ENCODE results near the gene ATXN7.

ATXN7 gene

DNA sequence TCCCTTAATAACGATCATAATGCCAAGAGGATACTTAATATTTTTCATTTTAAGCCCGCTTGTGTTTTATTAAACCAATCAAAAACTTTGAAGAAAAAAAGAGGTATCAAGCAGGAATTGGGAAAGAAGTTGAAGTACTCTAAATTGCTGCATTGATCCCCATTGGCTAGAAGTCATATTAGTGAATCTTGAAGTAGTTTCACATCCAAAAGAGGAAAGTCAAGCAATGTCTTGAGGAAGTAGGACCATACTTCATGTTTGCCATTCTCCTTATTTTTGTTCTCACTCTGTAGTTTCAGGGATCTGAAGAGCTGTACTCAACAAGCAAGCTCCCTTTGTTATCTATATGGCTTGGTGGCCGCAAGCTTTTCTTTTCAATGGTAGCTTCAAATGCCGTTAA is 46.3 kb downstream of the ATXN7 start:
- TF ChIP-seq POLR2AphosphoS5 (IDR thresholded peaks at IDR 0.05; ENCODE audit: low read depth, low read length) (no peak), TAF1 (IDR thresholded peaks at IDR 0.05; ENCODE audit: borderline replicate concordance, insufficient read depth, low read length) (no peak), SIN3A (IDR thresholded peaks at IDR 0.05; ENCODE audit: borderline replicate concordance, insufficient read depth, low read length) (no peak), FOXP2 (optimal IDR thresholded peaks at IDR 0.05; ENCODE audit: borderline replicate concordance, extremely low read depth, extremely low read length, insufficient read depth) (no peak)
- TF ChIP-seq, protein P1, sequence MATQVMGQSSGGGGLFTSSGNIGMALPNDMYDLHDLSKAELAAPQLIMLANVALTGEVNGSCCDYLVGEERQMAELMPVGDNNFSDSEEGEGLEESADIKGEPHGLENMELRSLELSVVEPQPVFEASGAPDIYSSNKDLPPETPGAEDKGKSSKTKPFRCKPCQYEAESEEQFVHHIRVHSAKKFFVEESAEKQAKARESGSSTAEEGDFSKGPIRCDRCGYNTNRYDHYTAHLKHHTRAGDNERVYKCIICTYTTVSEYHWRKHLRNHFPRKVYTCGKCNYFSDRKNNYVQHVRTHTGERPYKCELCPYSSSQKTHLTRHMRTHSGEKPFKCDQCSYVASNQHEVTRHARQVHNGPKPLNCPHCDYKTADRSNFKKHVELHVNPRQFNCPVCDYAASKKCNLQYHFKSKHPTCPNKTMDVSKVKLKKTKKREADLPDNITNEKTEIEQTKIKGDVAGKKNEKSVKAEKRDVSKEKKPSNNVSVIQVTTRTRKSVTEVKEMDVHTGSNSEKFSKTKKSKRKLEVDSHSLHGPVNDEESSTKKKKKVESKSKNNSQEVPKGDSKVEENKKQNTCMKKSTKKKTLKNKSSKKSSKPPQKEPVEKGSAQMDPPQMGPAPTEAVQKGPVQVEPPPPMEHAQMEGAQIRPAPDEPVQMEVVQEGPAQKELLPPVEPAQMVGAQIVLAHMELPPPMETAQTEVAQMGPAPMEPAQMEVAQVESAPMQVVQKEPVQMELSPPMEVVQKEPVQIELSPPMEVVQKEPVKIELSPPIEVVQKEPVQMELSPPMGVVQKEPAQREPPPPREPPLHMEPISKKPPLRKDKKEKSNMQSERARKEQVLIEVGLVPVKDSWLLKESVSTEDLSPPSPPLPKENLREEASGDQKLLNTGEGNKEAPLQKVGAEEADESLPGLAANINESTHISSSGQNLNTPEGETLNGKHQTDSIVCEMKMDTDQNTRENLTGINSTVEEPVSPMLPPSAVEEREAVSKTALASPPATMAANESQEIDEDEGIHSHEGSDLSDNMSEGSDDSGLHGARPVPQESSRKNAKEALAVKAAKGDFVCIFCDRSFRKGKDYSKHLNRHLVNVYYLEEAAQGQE (IDR thresholded peaks at IDR 0.05; ENCODE audit: insufficient read depth in 1 of 2, low read depth in 2 of 2, low read length in 2 of 2), result no peak

DNA sequence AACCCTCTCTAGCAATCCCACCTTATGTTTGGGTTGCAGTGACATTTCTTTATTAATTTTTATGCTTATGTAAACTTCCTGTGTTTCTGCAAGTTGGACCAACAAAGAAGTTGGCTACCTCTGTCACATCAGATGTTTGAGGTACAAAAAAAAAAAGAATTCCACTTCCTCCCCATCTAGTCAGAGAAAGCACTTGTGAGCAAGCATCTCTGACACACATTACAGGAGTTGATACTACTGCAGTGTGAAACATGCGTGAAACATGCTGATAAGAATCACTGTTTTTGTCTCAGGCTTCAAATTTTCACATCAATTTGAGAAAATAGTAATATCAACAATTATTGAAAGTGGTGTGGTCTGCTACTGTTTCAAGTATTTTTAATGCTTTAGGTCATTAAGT is 47.2 kb downstream of the ATXN7 start:
- TF ChIP-seq TAF1 (IDR thresholded peaks at IDR 0.05; ENCODE audit: borderline replicate concordance, insufficient read depth, low read length), result no peak
- TF ChIP-seq SIN3A (IDR thresholded peaks at IDR 0.05; ENCODE audit: borderline replicate concordance, insufficient read depth, low read length), result no peak
- no peak for TF ChIP-seq POLR2AphosphoS5 (IDR thresholded peaks at IDR 0.05; ENCODE audit: low read depth, low read length)
- TF ChIP-seq, protein P1 (IDR thresholded peaks at IDR 0.05; ENCODE audit: insufficient read depth in 1 of 2, low read depth in 2 of 2, low read length in 2 of 2), result no peak
- no peak for TF ChIP-seq FOXP2 (optimal IDR thresholded peaks at IDR 0.05; ENCODE audit: borderline replicate concordance, extremely low read depth, extremely low read length, insufficient read depth)

DNA sequence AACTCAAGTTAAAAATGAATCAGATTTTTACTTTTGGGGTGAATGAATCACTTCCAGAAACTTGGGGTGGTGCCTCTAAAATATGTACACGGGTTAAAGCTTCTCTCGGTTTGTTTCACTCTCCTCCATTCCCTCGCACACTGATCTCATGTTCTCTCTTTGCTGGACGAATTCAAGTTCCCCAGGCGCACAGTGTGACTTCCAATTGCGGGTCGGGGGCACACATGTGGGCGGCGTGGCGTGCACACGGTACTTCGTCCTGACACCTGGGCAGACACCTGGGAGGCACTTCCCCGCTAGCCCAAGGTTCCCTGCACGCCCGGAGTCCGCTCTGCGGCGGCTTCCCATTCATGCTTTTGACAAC is 47.8 kb downstream of the ATXN7 start:
- TF ChIP-seq POLR2AphosphoS5 (IDR thresholded peaks at IDR 0.05; ENCODE audit: low read depth, low read length) (no peak), FOXP2 (optimal IDR thresholded peaks at IDR 0.05; ENCODE audit: borderline replicate concordance, extremely low read depth, extremely low read length, insufficient read depth) (no peak), TAF1 (IDR thresholded peaks at IDR 0.05; ENCODE audit: borderline replicate concordance, insufficient read depth, low read length) (no peak), SIN3A (IDR thresholded peaks at IDR 0.05; ENCODE audit: borderline replicate concordance, insufficient read depth, low read length) (no peak)
- TF ChIP-seq, protein P1 (IDR thresholded peaks at IDR 0.05; ENCODE audit: insufficient read depth in 1 of 2, low read depth in 2 of 2, low read length in 2 of 2), result no peak

DNA sequence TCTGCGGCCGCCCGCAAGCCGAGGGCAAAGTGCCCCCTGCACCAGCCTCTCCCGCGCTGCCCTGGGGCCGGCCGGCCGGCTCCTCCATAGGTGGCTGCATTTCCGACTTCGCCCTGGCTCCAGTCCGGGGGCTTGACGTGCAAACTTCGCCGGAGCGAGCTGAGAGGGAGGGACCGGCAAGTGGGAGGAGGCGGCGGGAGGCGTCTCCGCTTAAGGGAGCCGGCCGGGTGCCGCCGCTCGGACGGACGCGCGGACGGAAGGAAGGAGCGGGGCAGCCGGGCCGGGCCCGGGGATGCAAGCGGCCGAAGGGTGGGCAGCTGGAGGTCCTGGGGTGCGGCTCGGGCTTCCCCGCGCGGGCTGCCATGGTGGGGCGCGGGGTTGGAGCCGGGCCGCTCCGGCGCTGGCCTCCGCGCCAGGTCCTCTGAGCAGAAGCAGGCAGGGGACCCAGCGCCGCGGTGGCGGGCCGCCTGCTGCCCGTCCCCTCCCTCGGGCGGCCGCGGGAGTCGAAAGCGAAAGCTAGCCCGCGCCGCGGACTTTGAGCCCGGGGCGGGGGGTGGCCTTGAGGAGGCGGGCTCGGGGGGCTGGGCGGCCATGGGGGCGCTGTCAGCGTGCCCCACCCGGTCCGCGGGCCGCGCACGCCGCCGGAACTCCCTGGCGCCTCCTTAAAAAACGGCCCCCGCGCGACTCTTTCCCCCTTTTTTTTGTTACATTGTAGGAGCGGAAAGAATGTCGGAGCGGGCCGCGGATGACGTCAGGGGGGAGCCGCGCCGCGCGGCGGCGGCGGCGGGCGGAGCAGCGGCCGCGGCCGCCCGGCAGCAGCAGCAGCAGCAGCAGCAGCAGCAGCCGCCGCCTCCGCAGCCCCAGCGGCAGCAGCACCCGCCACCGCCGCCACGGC is 48.5 kb downstream of the ATXN7 start, which contains the start of gene SCAANT1:
Gene SCAANT1 (minus strand): TSS at position 511 of the 895 bp plus-strand sequence.
- TF ChIP-seq, protein P1 (IDR thresholded peaks at IDR 0.05; ENCODE audit: insufficient read depth in 1 of 2, low read depth in 2 of 2, low read length in 2 of 2), result no peak
- TF ChIP-seq POLR2AphosphoS5 (IDR thresholded peaks at IDR 0.05; ENCODE audit: low read depth, low read length) (no peak; the same call in 1 of the 2 replicates), FOXP2 (optimal IDR thresholded peaks at IDR 0.05; ENCODE audit: borderline replicate concordance, extremely low read depth, extremely low read length, insufficient read depth) (peak; percentile 18), SIN3A (IDR thresholded peaks at IDR 0.05; ENCODE audit: borderline replicate concordance, insufficient read depth, low read length) (peak; percentile 56; the same call in 1 of the 2 replicates), TAF1 (IDR thresholded peaks at IDR 0.05; ENCODE audit: borderline replicate concordance, insufficient read depth, low read length) (no peak)

All from PFSK-1 (cell line).